ENCODE data around the gene CCL8. TPM values are rescaled to one million over a fixed set of nuclear protein-coding genes. Genes with fewer than 3 reads are reported as not detected.

CCL8 gene
- total RNA-seq (not detected), polyA plus RNA-seq (not detected), total RNA-seq (0 reads per million in 6 experiments)

DNA sequence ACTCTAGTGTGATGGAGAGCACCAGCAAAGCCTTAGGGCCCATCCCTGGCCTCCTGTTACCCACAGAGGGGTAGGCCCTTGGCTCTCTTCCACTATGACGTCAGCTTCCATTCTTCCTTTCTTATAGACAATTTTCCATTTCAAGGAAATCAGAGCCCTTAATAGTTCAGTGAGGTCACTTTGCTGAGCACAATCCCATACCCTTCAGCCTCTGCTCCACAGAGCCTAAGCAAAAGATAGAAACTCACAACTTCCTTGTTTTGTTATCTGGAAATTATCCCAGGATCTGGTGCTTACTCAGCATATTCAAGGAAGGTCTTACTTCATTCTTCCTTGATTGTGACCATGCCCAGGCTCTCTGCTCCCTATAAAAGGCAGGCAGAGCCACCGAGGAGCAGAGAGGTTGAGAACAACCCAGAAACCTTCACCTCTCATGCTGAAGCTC, at the start of gene CCL8:
TSS of gene CCL8 (plus strand) at position 397 of the 445 bp plus-strand sequence. CDS start 67 bp downstream, outside the sequence.
- no peak for DNase-seq
- ATAC-seq: no peak
- Mint-ChIP-seq H3K27ac (no peak within 1 kb of the TSS), H3K36me3 (no peaks in the 10 kb centered on the region), H3K4me1 (no peaks in the 10 kb centered on the region), H3K27me3 (peaks cover 2 to 10% (median 9%) of the 10 kb centered on the region in 5 donors), H3K9me3 (peaks cover 0 to 5% (median 0%) of the 10 kb centered on the region in 9 donors), H3K4me3 (no peak within 1 kb of the TSS)
- POLR2A ChIA-PET: no interaction called here

DNA sequence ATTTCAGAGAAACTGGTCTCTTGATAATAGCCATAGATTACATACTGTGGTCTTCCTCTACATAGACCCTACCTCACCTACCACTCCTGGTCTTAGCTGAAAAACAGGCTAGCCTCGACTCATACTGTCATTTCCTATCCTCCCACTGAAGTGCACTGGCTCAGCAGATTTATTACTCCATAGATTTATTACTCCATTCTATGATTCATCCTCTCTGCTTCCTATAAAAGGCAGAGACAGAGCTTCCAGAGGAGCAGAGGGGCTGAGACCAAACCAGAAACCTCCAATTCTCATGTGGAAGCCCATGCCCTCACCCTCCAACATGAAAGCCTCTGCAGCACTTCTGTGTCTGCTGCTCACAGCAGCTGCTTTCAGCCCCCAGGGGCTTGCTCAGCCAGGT, 49.3 kb upstream of the CCL8 start, which contains the start of gene CCL7:
TSS of gene CCL7 (plus strand) at position 253 of the 400 bp plus-strand sequence. CDS start at position 323, 70 bp downstream.
- ATAC-seq (no peak), DNase-seq (no peak)
- H3K36me3 Mint-ChIP-seq: no peaks in the 10 kb centered on the region
- no peaks in the 10 kb centered on the region for H3K9me3 Mint-ChIP-seq
- H3K27ac Mint-ChIP-seq: no peak within 1 kb of the TSS
- H3K27me3 Mint-ChIP-seq: peaks cover 40 to 89% (median 61%) of the 10 kb centered on the region in 5 donors
- POLR2A ChIA-PET: no interaction called here
- no peaks in the 10 kb centered on the region for H3K4me1 Mint-ChIP-seq
- no peak within 1 kb of the TSS for H3K4me3 Mint-ChIP-seq

DNA sequence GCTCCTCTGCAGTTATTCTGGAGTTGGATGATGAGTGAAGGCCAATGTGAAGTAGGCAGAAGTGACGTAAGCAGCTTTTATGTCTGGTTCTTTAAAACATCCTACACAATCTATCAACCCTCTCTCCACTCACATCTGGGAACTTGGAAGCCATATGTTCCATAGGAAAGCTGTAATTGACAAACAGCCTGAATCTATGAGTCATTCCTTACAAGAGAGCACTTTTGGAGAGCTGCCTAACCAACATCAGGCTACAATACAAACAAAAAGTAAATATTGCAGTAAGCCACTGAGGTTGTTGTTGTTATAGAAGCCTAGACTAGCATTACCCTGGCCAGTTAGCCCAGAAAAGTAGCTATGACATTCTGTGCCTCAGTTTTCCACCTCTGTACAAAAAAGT, 43.4 kb upstream of the CCL8 start:
- no peak for ATAC-seq
- Mint-ChIP-seq H3K27me3 (peaks cover 36 to 79% (median 55%) of the 10 kb centered on the region in 5 donors), H3K27ac (no peak overlapping the region), H3K9me3 (no peaks in the 10 kb centered on the region), H3K4me3 (no peak overlapping the region), H3K36me3 (no peaks in the 10 kb centered on the region), H3K4me1 (no peaks in the 10 kb centered on the region)
- DNase-seq: no peak
- POLR2A ChIA-PET: no interaction called here

DNA sequence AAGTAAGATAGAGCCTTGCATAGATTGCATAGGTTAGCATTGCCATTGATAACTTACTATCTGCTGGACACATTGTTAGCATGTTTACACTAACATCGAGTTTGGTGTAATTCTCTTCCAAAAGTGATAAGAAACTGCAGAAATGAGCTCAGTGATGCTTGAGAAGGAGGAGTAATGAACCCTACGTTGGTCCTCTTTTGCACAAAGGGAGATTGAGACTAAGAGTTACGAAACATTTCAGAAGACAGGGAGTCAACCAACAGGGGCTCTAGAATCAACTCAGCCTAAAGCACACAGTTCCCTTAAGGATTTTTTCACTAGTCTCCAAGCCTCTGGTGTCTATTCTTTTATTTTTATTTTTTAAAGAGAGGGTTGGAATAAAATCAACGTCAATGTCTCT, 42.4 kb upstream of the CCL8 start:
- POLR2A ChIA-PET: no interaction called here
- no peak overlapping the region for H3K4me3 Mint-ChIP-seq
- no peaks in the 10 kb centered on the region for H3K36me3 Mint-ChIP-seq
- no peaks in the 10 kb centered on the region for H3K4me1 Mint-ChIP-seq
- H3K9me3 Mint-ChIP-seq: peaks cover 0 to 5% (median 0%) of the 10 kb centered on the region in 9 donors
- DNase-seq (no peak), ATAC-seq (no peak)
- H3K27ac Mint-ChIP-seq: no peak overlapping the region
- peaks cover 28 to 70% (median 52%) of the 10 kb centered on the region in 5 donors for H3K27me3 Mint-ChIP-seq

- Mint-ChIP-seq H3K27ac (no peak overlapping the region), H3K4me1 (no peaks in the 10 kb centered on the region), H3K9me3 (peaks cover 0 to 5% (median 0%) of the 10 kb centered on the region in 9 donors), H3K36me3 (no peaks in the 10 kb centered on the region), H3K4me3 (no peak overlapping the region), H3K27me3 (peaks cover 7 to 55% (median 26%) of the 10 kb centered on the region in 5 donors)
- ATAC-seq: no peak
- no peak for DNase-seq
- POLR2A ChIA-PET: no interaction called here
These were observed 35.7 kb upstream of the CCL8 start for GRCh38 chr17:34283571-34283970.

- peaks cover 5 to 52% (median 17%) of the 10 kb centered on the region in 5 donors for H3K27me3 Mint-ChIP-seq
- DNase-seq (no peak), ATAC-seq (no peak)
- POLR2A ChIA-PET: no interaction called here
- H3K9me3 Mint-ChIP-seq: peaks cover 0 to 5% (median 0%) of the 10 kb centered on the region in 9 donors
- H3K36me3 Mint-ChIP-seq: no peaks in the 10 kb centered on the region
- no peak within 1 kb of the TSS for H3K27ac Mint-ChIP-seq
- H3K4me3 Mint-ChIP-seq: no peak within 1 kb of the TSS
- H3K4me1 Mint-ChIP-seq: no peaks in the 10 kb centered on the region
These were observed 33.9 kb upstream of the CCL8 start, which contains the start of gene CCL11 for GRCh38 chr17:34285286-34285792. CCL11 (plus strand) TSS chr17:34285742; CDS start chr17:34285809, 67 bp downstream.

GRCh38 chr17:34287875-34288274, 31.4 kb upstream of the CCL8 start:
- POLR2A ChIA-PET: no interaction called here
- no peaks in the 10 kb centered on the region for H3K36me3 Mint-ChIP-seq
- ATAC-seq: no peak

DNA sequence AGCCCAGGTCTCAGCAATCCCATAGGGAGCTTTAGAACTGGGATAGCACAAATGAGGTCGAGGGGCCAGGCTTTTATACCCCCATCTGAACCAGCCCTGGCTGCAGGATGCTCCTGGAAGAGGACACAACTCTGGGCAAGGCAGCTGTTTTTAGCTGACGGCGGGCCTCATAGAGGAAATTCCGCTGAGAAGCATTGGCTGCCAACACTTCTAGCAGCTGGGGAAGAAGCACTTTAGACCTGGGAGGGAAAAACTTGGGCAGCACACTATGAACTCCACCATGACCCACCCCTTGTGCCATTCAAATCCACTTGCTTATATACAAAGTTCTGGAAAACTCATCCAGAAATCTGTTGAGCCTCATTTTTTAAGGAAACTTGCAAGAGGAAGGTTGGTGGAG, 28.6 kb upstream of the CCL8 start:
- POLR2A ChIA-PET: no interaction called here
- Mint-ChIP-seq H3K4me1 (no peaks in the 10 kb centered on the region), H3K9me3 (peaks cover 0 to 5% (median 0%) of the 10 kb centered on the region in 9 donors), H3K36me3 (no peaks in the 10 kb centered on the region), H3K27me3 (peaks cover under 1 to 41% (median 8%) of the 10 kb centered on the region in 5 donors), H3K27ac (no peak overlapping the region), H3K4me3 (no peak overlapping the region)
- DNase-seq (no peak), ATAC-seq (no peak)

More at GRCh38 chr17:34287875-34288274, 31.4 kb upstream of the CCL8 start:
- Mint-ChIP-seq H3K4me3 (no peak overlapping the region), H3K9me3 (peaks cover 0 to 3% (median 0%) of the 10 kb centered on the region in 9 donors), H3K27me3 (peaks cover 0 to 47% (median 11%) of the 10 kb centered on the region in 5 donors), H3K4me1 (no peaks in the 10 kb centered on the region), H3K27ac (no peak overlapping the region)
- DNase-seq: no peak

DNA sequence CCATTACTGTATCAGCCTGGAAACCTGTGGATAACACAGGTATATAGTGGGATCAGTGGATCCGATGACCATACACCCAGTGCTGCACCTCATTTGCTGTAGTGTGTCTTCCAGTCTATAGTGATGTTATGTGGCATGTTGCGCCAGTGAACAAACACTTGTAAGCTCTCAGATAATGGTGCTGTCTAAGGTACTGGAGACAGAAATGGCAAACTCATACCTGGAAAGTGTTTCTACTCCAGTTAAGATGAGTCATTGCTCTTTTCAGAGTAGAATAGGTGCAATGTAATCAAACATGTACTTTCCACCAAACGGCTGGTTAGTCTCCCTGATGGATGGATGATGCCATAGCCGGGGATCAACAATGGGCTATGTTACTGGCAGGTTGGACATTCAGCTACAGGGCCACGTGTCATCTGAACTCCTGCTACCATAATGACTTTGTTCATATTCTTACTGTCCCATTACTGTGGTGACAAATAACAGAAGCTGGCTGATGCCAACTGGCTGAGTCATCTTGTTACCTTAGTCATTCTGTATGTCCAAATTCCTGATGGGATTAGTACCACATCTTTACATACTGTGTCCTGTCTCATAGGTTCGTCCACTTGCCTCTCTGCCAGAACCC, 27.4 kb upstream of the CCL8 start:
- Mint-ChIP-seq H3K4me1 (no peaks in the 10 kb centered on the region), H3K27ac (no peak overlapping the region), H3K27me3 (peaks cover 2 to 33% (median 8%) of the 10 kb centered on the region in 5 donors), H3K36me3 (no peaks in the 10 kb centered on the region), H3K4me3 (no peak overlapping the region), H3K9me3 (peaks cover 0 to 7% (median 0%) of the 10 kb centered on the region in 9 donors)
- POLR2A ChIA-PET: no interaction called here
- ATAC-seq (no peak), DNase-seq (no peak)

- ATAC-seq (no peak), DNase-seq (no peak)
- no peak overlapping the region for H3K4me3 Mint-ChIP-seq
- POLR2A ChIA-PET: no interaction called here
- H3K36me3 Mint-ChIP-seq: peaks cover 0 to 4% (median 0%) of the 10 kb centered on the region in 3 donors
- H3K27me3 Mint-ChIP-seq: peaks cover 14 to 25% (median 19%) of the 10 kb centered on the region in 5 donors
- H3K9me3 Mint-ChIP-seq: peaks cover 0 to 10% (median 2%) of the 10 kb centered on the region in 9 donors
- no peak overlapping the region for H3K27ac Mint-ChIP-seq
- peaks cover 0 to 5% (median 0%) of the 10 kb centered on the region in 4 donors for H3K4me1 Mint-ChIP-seq
These were observed 20.2 kb upstream of the CCL8 start for GRCh38 chr17:34299027-34299426.

DNA sequence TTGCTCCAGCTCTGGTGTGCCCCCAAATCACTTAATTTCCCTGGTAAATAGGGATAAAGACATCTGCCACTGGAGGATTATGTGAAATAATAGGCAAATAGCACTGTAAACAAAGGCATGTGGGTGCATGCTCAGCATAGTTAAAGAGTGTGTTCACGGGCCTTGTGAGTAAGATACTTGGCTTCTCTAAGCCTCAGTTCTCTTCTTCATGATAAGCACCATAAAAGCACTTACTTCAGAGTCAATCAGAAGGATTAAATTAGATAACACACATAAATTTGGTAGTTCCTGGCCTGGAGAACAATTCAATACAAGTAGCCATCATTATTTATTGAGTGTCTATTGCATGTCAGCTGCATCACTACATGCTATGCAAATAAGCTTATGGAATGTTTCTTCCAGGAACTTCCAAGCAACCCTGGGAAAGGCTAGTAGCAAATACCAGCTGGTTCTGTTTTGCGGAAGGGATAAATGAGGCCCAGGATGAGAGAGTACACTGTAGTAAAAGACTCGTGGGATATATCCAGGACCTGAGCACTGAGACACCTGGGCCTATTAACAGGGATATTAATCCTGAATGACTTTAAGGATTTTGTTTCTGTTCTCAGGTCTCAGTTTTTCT, 19.2 kb upstream of the CCL8 start:
- POLR2A ChIA-PET: no interaction called here
- H3K4me3 Mint-ChIP-seq: no peak overlapping the region
- peaks cover 0 to 10% (median 2%) of the 10 kb centered on the region in 9 donors for H3K9me3 Mint-ChIP-seq
- ATAC-seq (no peak), DNase-seq (no peak)
- H3K27me3 Mint-ChIP-seq: peaks cover 14 to 25% (median 19%) of the 10 kb centered on the region in 5 donors
- H3K36me3 Mint-ChIP-seq: peaks cover 0 to 4% (median 0%) of the 10 kb centered on the region in 3 donors
- peaks cover 0 to 5% (median 0%) of the 10 kb centered on the region in 4 donors for H3K4me1 Mint-ChIP-seq
- H3K27ac Mint-ChIP-seq: no peak overlapping the region

DNA sequence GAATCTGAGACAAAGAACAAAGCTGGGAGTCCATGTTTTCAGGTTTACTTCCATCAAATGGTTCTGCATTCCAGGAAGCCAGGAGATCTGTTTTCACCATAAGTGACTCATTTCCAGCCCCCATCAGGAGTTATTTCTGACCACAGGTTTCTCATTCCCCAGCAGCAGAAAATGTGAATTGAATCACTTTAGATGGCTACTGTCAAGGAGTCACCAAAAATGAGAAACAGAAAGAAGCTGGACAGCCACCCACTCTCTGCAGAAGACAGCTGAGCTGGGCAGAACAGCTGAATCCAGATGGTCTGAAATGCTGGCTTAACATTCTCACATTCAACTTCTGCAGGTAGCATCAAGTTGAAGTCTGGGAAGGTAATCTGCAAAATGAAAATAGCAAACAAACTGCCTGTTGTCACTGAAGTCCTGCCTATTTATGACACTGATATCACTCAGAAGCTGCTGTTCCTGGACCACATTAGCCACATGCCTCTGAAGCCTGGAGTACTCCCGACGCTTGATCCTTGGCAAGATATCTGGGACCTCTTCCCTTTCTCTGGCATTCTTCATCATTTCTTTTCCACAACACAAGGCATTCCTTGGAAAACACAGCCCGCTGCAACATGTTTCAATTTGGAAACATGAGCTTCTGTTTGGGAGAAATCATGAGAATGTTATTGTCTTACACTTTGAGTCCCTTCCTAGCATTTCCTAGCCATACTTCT, 18.4 kb upstream of the CCL8 start:
- no peak overlapping the region for H3K4me3 Mint-ChIP-seq
- peaks cover 12 to 25% (median 21%) of the 10 kb centered on the region in 5 donors for H3K27me3 Mint-ChIP-seq
- no peak for DNase-seq
- ATAC-seq: no peak
- peaks cover 0 to 4% (median 0%) of the 10 kb centered on the region in 3 donors for H3K36me3 Mint-ChIP-seq
- POLR2A ChIA-PET: no interaction called here
- H3K4me1 Mint-ChIP-seq: peaks cover 0 to 5% (median 0%) of the 10 kb centered on the region in 4 donors
- no peak overlapping the region for H3K27ac Mint-ChIP-seq
- peaks cover 0 to 8% (median 0%) of the 10 kb centered on the region in 9 donors for H3K9me3 Mint-ChIP-seq
